Keratinocyte (primary cell): Measurements from ENCODE around the gene JOSD2. TPM values are rescaled to one million over a fixed set of nuclear protein-coding genes. Genes with fewer than 3 reads are reported as not detected.

Experiments used
- DNase-seq: peaks from one replicate; pipeline ENCODE4 v3.0.0-alpha.2; 2011; ENCODE audit warnings: low read depth, missing footprints, low spot score
- FAIRE-seq: peaks from 2 replicates; lab custom pipeline; 2011; peaks lifted over from hg19 to GRCh38; lab: Jason Lieb, UNC
- H2AFZ ChIP-seq: 2 replicates; pipeline ENCODE4 v1.6.0; 2012; ENCODE audit warnings: low read length, control low read depth, inconsistent platforms; ENCODE audit not compliant: control insufficient read depth
- H3K27ac ChIP-seq: 2 replicates; pipeline ENCODE4 v1.5.1; 2011; ENCODE audit warnings: low read length; ENCODE audit not compliant: control insufficient read depth, insufficient read depth
- H3K27me3 ChIP-seq: 3 replicates; pipeline ENCODE4 v1.6.0; 2011; ENCODE audit warnings: low read length; ENCODE audit not compliant: control insufficient read depth, insufficient read depth; ENCODE audit errors: extremely low read depth
- H3K36me3 ChIP-seq, 2 experiments: 2 replicates in 1 of 2; 3 replicates in 1 of 2; pipeline ENCODE4 v1.5.1; 2011; ENCODE audit warnings: low read length in 2 of 2, mild to moderate bottlenecking in 1 of 2; ENCODE audit not compliant: control insufficient read depth in 2 of 2, insufficient read depth in 2 of 2; ENCODE audit errors: extremely low read depth in 1 of 2
- H3K4me1 ChIP-seq: 3 replicates; pipeline ENCODE4 v1.5.1; 2011; ENCODE audit warnings: low read length; ENCODE audit not compliant: control insufficient read depth, insufficient read depth; ENCODE audit errors: extremely low read depth
- H3K4me2 ChIP-seq: 3 replicates; pipeline ENCODE4 v1.6.0; 2011; ENCODE audit warnings: low read depth, low read length; ENCODE audit not compliant: control insufficient read depth, insufficient read depth; ENCODE audit errors: extremely low read depth
- H3K4me3 ChIP-seq, 3 experiments: fragments of 200-600 bp in 1 of 3; sonication (generic) in 1 of 3; 2 replicates in 2 of 3; 3 replicates in 1 of 3; pipeline ENCODE4 v1.5.1; 2011 to 2016; ENCODE audit warnings: low read length in 3 of 3, mild to moderate bottlenecking in 3 of 3, control low read depth in 2 of 3, inconsistent platforms in 1 of 3, low read depth in 1 of 3, mixed read lengths in 1 of 3, mixed run types in 1 of 3, moderate library complexity in 1 of 3; ENCODE audit not compliant: control insufficient read depth in 2 of 3, insufficient read depth in 2 of 3; ENCODE audit errors: extremely low read depth in 1 of 3
- H3K79me2 ChIP-seq: 2 replicates; pipeline ENCODE4 v1.6.0; 2012; ENCODE audit warnings: low read length; ENCODE audit not compliant: control insufficient read depth, insufficient read depth
- H3K9ac ChIP-seq: 3 replicates; pipeline ENCODE4 v1.6.0; 2011; ENCODE audit warnings: low read length; ENCODE audit not compliant: control insufficient read depth, insufficient read depth; ENCODE audit errors: extremely low read depth
- H3K9me1 ChIP-seq: 3 replicates; pipeline ENCODE4 v1.6.0; 2011; ENCODE audit warnings: low read length; ENCODE audit not compliant: control insufficient read depth, insufficient read depth; ENCODE audit errors: extremely low read depth
- H3K9me3 ChIP-seq: 2 replicates; pipeline ENCODE4 v1.5.1; 2012; ENCODE audit warnings: low read depth, low read length; ENCODE audit not compliant: control insufficient read depth
- H4K20me1 ChIP-seq: 3 replicates; pipeline ENCODE4 v1.6.0; 2011; ENCODE audit warnings: low read length; ENCODE audit not compliant: control insufficient read depth, insufficient read depth; ENCODE audit errors: extremely low read depth
- CTCF ChIP-seq, 3 experiments: IDR thresholded peaks in 1 of 3; conservative IDR thresholded peaks in 1 of 3; optimal IDR thresholded peaks in 1 of 3; 2 replicates in 2 of 3; 3 replicates in 1 of 3; pipeline versions ENCODE3 to v1.5.1; 2011; ENCODE audit warnings: low read length in 3 of 3, mild to moderate bottlenecking in 3 of 3, moderate library complexity in 2 of 3, control low read depth in 1 of 3, inconsistent platforms in 1 of 3; ENCODE audit not compliant: insufficient read depth in 2 of 3; ENCODE audit errors: extremely low read depth in 1 of 3
- EZH2 ChIP-seq: IDR thresholded peaks from one replicate; pipeline ENCODE4 v1.6.1; 2012; ENCODE audit warnings: inconsistent platforms, mild to moderate bottlenecking, low read length, moderate library complexity
- dilution Hi-C: fragments of 300-500 bp; cut with MboI; formaldehyde crosslinking; loops from one replicate; pipeline ENCODE4 v1.7.0; 2020; ENCODE audit warnings: low sequenced_read_pairs; ENCODE audit not compliant: extremely low pct_ligation_motif_present
- polyA plus RNA-seq, 5 experiments: library from polyadenylated mRNA; depleted of rRNA in 3 of 5; stranded (reverse) in 3 of 5; stranded (forward) in 1 of 5; unstranded in 1 of 5; fragments of >200 nt; gene quantifications; 1 replicate in 1 of 5; 2 replicates in 3 of 5; 3 replicates in 1 of 5; pipeline versions ENCODE4 v1.2.1 to v1.2.3, GENCODE V29; 2011 to 2012; ENCODE audit warnings: missing spikeins in 2 of 5, low read depth in 1 of 5, low replicate concordance in 1 of 5

The JOSD2 gene
- polyA plus RNA-seq, 1 donor (not counting 4 experiments of a cell fraction or from before 2014, with no cell fraction given), result 18.7 TPM

- Histone ChIP-seq H4K20me1 (no peaks in the 10 kb centered on the region), H3K27ac (no peak overlapping the region), H3K4me1 (no peaks in the 10 kb centered on the region), H3K4me2 (no peak overlapping the region), H2AFZ (no peak overlapping the region), H3K9me1 (no peaks in the 10 kb centered on the region), H3K9ac (no peak overlapping the region), H3K9me3 (no peaks in the 10 kb centered on the region), H3K36me3 (no peaks in the 10 kb centered on the region), H3K4me3 (no peak overlapping the region), H3K27me3 (peaks cover 29% of the 10 kb centered on the region), H3K79me2 (no peaks in the 10 kb centered on the region)
- dilution Hi-C loops, result no loop called here
- TF ChIP-seq CTCF (optimal IDR thresholded peaks at IDR 0.05 in 1 of 3, IDR thresholded peaks at IDR 0.05 in 1 of 3, conservative IDR thresholded peaks at IDR 0.05 in 1 of 3; ENCODE audit: extremely low read depth in 1 of 3, insufficient read depth in 2 of 3, low read length in 3 of 3) (no peak), EZH2 (no peak)
- FAIRE-seq (no peak), DNase-seq (no peak)
Observed at GRCh38 chr19:50557009-50557613, 46.1 kb upstream of the JOSD2 start.

GRCh38 chr19:50556282-50557008, 45.5 kb upstream of the JOSD2 start:
- FAIRE-seq, result no peak
- no peak overlapping the region for H3K9ac ChIP-seq
- H3K27me3 ChIP-seq, result peaks cover 36% of the 10 kb centered on the region
- H3K4me2 ChIP-seq, result peak overlapping the region; percentile 82
- no peaks in the 10 kb centered on the region for H4K20me1 ChIP-seq
- H3K4me1 ChIP-seq, result no peaks in the 10 kb centered on the region
- H3K4me3 ChIP-seq, result peak overlapping the region; percentile 39 to 59 (median 44)
- no peaks in the 10 kb centered on the region for H3K36me3 ChIP-seq
- DNase-seq, result peak; percentile 7
- TF ChIP-seq EZH2, result no peak
- peak; percentile 66 to 97 (median 81) for TF ChIP-seq CTCF (optimal IDR thresholded peaks at IDR 0.05 in 1 of 3, IDR thresholded peaks at IDR 0.05 in 1 of 3, conservative IDR thresholded peaks at IDR 0.05 in 1 of 3; ENCODE audit: extremely low read depth in 1 of 3, insufficient read depth in 2 of 3, low read length in 3 of 3)
- H3K79me2 ChIP-seq, result no peaks in the 10 kb centered on the region
- peak overlapping the region; percentile 79 for H2AFZ ChIP-seq
- no peaks in the 10 kb centered on the region for H3K9me3 ChIP-seq
- no peaks in the 10 kb centered on the region for H3K9me1 ChIP-seq
- dilution Hi-C loops, result no loop called here
- H3K27ac ChIP-seq, result no peak overlapping the region
